HG03558 (cell line): ENCODE data around the gene PLIN4.

Experiments used
- ATAC-seq: cut with Tn5 transposase; IDR thresholded peaks from one replicate; pipeline ENCODE4 v1.9.1; 2021; ENCODE audit warnings: moderate number of reproducible peaks; ENCODE audit not compliant: unreplicated experiment; ENCODE audit errors: extremely low read depth

PLIN4 gene

DNA sequence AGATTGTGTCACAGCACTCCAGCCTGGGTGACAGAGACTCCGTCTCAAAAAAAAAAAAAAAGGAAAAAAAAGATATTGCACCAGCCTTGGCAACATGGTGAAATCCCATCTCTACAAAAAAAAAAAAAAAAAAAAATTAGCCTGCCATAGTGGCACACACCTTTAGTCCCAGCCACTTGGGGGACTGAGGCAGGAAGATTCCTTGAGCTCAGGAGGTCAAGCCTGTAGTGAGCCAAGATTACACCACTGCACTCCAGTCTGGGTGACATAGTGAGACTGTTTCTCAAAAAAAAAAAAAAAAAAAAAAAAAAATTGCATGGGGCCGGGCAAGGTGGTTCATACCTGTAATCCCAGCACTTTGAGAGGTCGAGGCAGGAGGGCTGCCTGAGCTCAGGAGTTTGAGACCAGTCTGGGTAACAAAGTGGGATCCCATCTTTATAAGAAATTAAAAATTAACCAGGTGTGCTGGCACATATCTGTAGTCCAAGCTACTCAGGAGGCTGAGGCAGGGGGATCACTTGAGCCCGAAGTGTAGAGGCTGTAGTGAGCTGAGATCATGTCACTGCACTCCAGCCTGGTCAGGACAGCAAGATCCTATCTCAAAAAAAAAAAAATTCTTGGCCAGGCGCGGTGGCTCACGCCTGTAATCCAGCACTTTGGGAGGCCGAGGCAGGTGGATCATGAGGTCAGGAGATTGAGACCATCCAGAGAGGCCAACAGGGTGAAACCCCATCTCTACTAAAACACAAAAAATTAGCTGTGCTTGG is 53.3 kb downstream of the PLIN4 start:
- no peak for ATAC-seq

DNA sequence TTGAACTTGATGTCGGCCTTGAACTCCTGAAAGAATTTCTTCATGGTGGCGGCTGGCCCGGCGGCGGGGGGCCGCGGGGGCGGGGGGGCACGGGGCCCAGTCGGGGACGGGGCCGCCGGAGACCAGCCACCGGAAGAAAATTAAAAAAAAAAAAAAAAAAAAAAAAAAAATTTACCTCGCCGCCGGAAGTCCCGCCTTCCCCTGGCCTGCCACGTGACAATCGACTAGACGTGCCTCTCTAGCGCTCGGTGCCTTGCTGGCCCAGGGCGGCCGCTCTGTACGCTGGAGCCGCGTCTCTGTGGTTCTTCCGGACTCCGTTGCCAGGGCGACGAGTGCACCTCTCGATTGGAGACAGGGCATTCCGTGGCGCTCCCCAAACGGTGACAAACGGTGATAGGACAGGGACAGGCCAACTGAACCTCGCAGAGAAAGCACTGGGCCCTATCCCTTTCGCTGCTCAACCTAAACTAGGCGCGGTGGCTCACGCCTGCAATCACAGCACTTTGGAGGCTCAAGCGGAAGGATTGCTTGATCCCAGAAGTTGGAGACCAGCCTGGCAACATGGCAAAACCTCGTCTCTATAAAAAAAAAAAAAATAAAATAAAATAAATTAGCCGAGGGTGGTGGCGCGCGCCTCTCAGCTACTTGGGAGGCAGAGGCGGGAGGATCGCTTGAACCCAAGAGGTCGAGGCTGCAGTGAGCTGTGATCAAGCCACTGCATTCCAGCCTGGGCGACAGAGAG is 60.5 kb downstream of the PLIN4 start, which contains the start of gene UBXN6:
UBXN6 (minus strand) TSS at position 141 of the 742 bp plus-strand sequence; CDS start at position 44, 97 bp downstream.
- ATAC-seq = peak; percentile 85

DNA sequence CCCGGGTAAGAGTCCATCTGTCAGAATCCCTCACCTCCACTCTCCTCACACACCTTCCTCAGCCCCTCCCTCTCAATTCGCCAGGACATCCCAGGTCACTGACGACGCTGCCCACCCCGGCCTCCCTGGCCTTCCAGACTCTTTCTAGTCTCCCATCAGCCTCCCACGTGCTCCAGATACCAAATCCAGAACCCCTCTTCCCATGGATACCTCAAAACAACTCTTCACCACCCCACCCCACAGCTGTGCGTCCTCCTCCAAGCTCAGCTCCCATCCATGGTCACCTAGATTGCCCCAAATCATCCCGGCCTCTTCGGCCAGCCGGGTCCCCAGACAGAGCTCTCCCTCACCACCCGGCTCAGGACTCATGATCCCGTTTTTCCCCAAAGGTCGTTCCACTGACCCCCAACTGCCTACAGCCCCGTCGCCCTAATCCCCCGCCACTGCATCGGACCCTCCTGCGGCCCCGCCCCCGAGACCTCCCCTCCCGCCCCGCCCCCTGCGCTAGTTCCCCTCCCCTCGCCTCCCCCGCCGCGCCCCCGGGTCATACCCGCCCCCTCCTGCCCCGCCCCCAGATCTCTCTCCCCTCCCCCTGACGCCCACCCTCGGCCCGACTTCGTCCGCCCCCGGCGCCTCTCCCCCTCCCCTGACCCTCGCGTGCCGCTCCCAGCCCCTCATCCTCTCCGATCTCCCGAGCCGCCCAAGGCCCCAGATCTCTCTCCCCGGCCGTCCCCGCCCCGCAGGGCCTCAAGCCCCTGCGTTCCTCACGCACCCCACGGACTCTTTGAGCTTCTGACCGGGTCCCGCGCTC is 61.2 kb downstream of the PLIN4 start:
- no peak for ATAC-seq

DNA sequence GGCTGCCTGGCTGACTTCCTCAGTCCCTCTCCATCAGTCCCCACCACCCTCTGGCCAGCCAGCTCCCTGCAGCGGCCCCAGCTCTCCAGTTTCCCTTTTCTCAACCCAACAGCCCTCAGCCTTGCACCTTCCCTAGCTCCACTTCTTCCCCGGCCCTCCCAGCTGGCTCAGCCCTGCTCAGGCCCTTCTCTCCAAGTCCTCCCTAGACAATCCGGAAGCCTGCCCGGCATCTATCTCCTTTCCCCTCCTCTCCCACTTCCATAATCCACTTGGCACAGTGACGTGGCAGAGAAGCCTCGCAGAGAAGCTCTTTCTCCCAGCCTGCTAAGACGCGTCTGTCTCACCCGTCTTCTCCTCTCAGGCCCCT is 61.8 kb downstream of the PLIN4 start:
- ATAC-seq = no peak

DNA sequence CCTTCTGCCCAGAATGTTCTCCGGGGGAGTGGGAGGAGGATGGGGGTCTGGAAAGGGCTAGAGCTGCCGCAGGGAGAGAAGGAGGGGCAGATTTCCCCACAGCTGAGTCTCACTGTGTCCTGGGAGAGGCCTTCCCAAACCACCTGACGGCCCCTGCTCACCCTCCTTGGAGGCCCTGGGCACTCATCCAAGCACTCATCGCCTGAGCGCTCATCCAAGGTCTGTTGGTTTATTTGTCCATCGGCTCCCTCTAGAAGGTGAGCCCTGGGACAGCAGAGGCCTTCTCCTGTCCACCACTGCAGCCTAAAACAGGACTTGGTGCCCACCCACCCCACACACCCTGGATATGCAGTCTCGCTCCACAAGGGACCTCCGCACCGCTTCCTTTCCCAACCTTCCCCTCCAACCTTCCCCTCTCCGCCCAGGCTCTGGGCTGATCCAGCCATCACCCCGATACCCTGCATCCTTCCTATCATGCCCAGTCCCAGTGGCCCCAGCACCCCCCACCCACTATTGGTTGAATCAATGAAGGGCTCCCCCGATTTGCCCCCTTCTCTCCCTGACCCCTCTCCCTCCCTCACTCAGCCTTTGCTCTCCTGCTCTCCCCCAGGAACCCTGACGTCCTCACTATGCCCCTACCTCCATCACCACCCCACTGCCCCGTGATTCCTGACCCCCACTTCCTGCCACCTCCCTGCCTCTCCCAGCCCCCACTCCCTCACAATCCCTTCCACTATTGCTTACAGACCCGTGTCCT is 62.4 kb downstream of the PLIN4 start:
- ATAC-seq = no peak

DNA sequence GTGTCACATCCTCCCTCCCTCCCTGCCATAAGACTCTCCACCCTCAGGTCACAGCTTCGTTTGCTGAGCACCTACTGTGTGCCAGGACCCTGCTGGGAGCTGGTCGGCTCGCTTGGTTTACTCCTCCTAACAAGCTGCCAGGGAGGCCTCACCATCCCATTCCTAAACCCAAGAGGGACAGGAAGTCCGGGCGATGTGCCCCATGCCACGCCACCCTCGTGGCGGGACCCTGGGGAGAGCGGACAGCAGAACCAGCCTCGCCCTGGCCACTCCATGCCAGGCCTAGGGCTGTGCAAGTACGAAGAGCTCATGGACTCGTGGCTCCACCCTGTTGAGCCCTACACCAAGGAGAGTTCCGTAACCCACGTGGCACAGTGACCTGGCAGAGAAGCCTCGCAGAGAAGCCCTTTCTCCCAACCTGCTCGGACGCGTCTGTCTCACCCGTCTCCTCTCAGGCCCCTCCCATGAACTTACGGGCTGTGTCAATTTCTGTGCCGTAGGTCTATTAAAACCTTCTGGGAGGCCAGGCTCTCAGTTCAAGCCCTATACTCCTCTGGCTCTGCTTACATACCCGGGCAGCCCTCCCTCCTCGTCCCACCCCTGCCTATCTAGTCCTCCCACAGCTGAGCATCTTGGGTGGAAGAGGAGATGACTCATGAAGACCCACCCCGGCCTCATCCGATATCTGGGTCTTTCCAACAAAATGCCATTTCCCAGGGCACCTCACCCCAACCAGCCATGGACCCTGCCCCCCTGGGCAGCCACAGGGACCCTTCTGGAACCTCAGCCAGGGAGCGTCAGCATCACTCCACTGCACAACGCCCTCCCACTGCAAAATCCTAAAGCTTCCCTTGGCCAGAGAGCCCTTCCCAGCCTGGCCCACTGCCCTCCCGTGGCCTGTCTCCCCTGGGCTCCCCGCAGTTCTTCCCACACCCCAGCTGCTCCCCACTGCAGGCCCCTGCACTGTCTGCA is 63.3 kb downstream of the PLIN4 start:
- no peak for ATAC-seq

DNA sequence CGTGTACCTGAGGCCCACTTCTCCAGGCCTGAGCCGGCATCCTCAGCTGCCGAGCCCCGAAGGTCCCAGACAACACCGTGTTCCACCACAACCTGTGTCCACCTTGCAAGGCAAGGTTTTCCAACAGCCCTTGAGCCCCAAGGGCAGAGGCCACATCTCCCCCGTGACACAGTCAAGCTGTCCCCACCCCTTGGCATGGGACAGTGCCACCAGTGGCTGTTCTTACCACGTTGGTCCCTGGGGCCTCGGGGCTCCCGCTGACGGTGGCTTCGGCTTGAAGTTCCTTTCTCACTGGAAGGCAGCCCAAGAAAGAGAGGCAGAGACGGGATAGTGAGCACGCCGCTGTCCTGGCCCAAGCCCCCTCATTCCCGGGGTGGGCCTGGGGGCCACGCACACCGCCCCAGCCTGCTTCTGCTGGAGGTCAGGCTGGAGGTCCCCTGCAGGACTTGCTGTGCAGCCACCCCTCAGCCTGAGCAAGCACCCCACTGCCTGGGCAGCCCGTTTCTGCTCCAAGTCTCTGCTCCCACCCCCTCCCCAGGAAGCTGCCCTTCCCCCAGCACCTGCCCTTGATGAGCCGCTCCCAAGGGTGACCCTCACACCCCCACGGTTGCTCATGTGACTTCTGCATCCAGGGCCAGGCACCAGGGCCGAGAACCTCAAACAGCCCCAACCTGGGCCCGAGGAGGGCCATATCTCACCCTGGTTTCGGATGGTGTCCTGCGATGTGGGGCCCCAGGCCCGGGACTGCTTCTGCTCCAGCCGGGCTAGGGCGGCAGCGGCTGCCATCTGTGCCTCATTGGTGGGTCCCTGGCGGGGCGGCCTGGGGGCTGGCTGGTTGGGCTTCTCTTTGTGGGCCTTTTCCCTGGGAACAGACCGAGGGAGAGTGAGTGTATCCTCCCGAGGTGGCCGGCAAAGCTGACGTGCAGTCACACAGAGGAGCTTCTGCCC is 64.8 kb downstream of the PLIN4 start:
- no peak for ATAC-seq

DNA sequence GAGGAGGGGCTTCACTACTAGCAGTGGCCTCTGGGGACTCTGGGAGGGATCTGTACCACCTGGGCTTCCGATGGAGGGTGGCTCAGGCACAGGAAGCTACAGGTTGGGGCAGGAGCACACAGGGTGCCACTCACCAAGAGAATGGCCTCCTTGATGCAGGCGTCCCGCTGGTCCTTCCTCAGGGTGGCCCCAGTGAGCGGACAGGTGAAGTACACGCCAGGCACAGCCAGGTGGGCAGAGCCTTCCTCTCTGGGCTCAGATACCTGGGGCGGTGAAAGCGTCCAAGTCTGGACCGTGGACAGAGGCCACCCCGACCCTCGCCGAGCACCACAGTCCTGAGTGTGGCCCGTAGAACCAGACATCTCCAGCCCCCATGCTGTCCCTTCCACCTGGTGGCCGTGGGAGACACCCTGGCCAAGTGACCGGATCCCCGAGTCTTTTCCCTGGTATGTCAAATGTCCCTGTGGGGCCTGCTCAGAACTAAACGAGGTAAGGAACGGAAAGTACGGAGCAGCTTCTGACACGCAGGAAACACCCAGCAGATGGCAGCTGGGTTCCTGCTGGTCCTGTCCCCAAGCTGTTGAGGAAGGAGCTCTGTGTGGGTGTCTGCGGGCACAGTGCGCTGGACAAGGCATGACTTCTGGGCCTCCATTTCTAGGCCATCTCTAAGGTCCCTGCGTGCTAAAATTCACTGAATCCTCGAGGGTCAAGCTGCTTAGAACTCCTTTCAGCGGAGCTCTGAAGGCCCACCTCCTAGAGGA is 65.9 kb downstream of the PLIN4 start:
- ATAC-seq = no peak
